Vagina (tissue), 2 donors: ENCODE results near the gene IL1A.

Experiments
- POLR2A ChIP-seq, 2 donors: fragments of 450-650 bp; IDR thresholded peaks; one replicate each; pipeline ENCODE4 v1.6.1; 2017; ENCODE audit warnings: antibody characterized with exemption in 2 of 2, mild to moderate bottlenecking in 2 of 2, moderate library complexity in 2 of 2
- POLR2AphosphoS5 ChIP-seq, 2 donors: sonication (generic); formaldehyde crosslinking; IDR thresholded peaks; one replicate each; pipeline ENCODE4 v1.9.0; 2017; ENCODE audit warnings: antibody characterized with exemption in 2 of 2, mild to moderate bottlenecking in 2 of 2, low read depth in 1 of 2; ENCODE audit not compliant: insufficient read depth in 1 of 2
- TF ChIP-seq, protein P1 (sequence below), 3 experiments: fragments of 450-650 bp in 2 of 3; fragments of 200-600 bp in 1 of 3; sonication (generic) in 1 of 3; IDR thresholded peaks; one replicate each; pipeline ENCODE4 v1.5.1; 2017 to 2019; ENCODE audit warnings: antibody characterized with exemption in 3 of 3, mild to moderate bottlenecking in 2 of 3, moderate library complexity in 2 of 3

- TF ChIP-seq, protein P1, sequence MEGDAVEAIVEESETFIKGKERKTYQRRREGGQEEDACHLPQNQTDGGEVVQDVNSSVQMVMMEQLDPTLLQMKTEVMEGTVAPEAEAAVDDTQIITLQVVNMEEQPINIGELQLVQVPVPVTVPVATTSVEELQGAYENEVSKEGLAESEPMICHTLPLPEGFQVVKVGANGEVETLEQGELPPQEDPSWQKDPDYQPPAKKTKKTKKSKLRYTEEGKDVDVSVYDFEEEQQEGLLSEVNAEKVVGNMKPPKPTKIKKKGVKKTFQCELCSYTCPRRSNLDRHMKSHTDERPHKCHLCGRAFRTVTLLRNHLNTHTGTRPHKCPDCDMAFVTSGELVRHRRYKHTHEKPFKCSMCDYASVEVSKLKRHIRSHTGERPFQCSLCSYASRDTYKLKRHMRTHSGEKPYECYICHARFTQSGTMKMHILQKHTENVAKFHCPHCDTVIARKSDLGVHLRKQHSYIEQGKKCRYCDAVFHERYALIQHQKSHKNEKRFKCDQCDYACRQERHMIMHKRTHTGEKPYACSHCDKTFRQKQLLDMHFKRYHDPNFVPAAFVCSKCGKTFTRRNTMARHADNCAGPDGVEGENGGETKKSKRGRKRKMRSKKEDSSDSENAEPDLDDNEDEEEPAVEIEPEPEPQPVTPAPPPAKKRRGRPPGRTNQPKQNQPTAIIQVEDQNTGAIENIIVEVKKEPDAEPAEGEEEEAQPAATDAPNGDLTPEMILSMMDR (IDR thresholded peaks at IDR 0.05), result no peak
- TF ChIP-seq POLR2A (IDR thresholded peaks at IDR 0.05) (no peak), POLR2AphosphoS5 (IDR thresholded peaks at IDR 0.05; ENCODE audit: insufficient read depth in 1 of 2, low read depth in 1 of 2) (no peak)
These were observed 6.0 kb upstream of the IL1A start for GRCh38 chr2:112790305-112790704.
